Neural progenitor cell (in vitro differentiated cells): ENCODE results near the gene FAM210B. TPM values are rescaled to one million over a fixed set of nuclear protein-coding genes. Genes with fewer than 3 reads are reported as not detected.
A peak's percentile ranks its signal among the peaks of the same experiment; 100 is the strongest.

Source experiments
- DNase-seq: peaks from one replicate; pipeline ENCODE4 v3.0.0-alpha.2; 2016; ENCODE audit warnings: low spot score
- H2AFZ ChIP-seq: fragments of 200-600 bp; sonication (generic); replicated peaks from 2 replicates; pipeline ENCODE4 v1.6.1; 2016; ENCODE audit warnings: antibody characterized with exemption
- H3F3A ChIP-seq: fragments of 200-600 bp; sonication (generic); 2 replicates; pipeline ENCODE4 v1.6.1; 2016; ENCODE audit warnings: antibody characterized with exemption, low read depth
- H3K27ac ChIP-seq: fragments of 200-600 bp; sonication (generic); 2 replicates; pipeline ENCODE4 v1.5.1; 2016; ENCODE audit warnings: mild to moderate bottlenecking
- H3K27me3 ChIP-seq: fragments of 200-600 bp; sonication (generic); 2 replicates; pipeline ENCODE4 v1.6.1; 2016; ENCODE audit warnings: mild to moderate bottlenecking, moderate library complexity
- H3K36me3 ChIP-seq: fragments of 200-600 bp; sonication (generic); 2 replicates; pipeline ENCODE4 v1.5.1; 2016
- H3K4me1 ChIP-seq: fragments of 200-600 bp; sonication (generic); 2 replicates; pipeline ENCODE4 v1.6.1; 2016; ENCODE audit warnings: mixed run types
- H3K4me2 ChIP-seq: fragments of 200-600 bp; sonication (generic); 2 replicates; pipeline ENCODE4 v1.6.1; 2016
- H3K4me3 ChIP-seq: fragments of 200-600 bp; sonication (generic); 2 replicates; pipeline ENCODE4 v1.5.1; 2016
- H3K79me2 ChIP-seq: fragments of 200-600 bp; sonication (generic); 2 replicates; pipeline ENCODE4 v1.6.1; 2016; ENCODE audit warnings: low read depth
- H3K9ac ChIP-seq: fragments of 200-600 bp; sonication (generic); 2 replicates; pipeline ENCODE4 v1.6.1; 2016
- H3K9me3 ChIP-seq: fragments of 200-600 bp; sonication (generic); 2 replicates; pipeline ENCODE4 v1.5.1; 2016; ENCODE audit warnings: low read depth
- H4K20me1 ChIP-seq: fragments of 200-600 bp; sonication (generic); 2 replicates; pipeline ENCODE4 v1.6.1; 2016; ENCODE audit warnings: low read depth
- H3K27ac Mint-ChIP-seq: 3 replicates; pipeline ENCODE4 v1.8.0; 2021; ENCODE audit warnings: mixed read lengths
- H3K27me3 Mint-ChIP-seq: 2 replicates; pipeline ENCODE4 v1.8.0; 2022; ENCODE audit warnings: low read depth, mild to moderate bottlenecking, inconsistent platforms, moderate library complexity, mixed read lengths; ENCODE audit not compliant: insufficient read depth
- H3K36me3 Mint-ChIP-seq: 3 replicates; pipeline ENCODE4 v1.8.0; 2021; ENCODE audit warnings: mixed read lengths
- H3K4me1 Mint-ChIP-seq: 3 replicates; pipeline ENCODE4 v1.8.0; 2021; ENCODE audit warnings: mixed read lengths
- H3K4me3 Mint-ChIP-seq: 3 replicates; pipeline ENCODE4 v1.8.0; 2021; ENCODE audit warnings: mild to moderate bottlenecking, moderate library complexity, mixed read lengths
- H3K9me3 Mint-ChIP-seq: 3 replicates; pipeline ENCODE4 v1.8.0; 2020; ENCODE audit warnings: mixed read lengths
- CTCF ChIP-seq: fragments of 200-600 bp; sonication (generic); IDR thresholded peaks from 2 replicates; pipeline ENCODE4 v1.5.1; 2017; ENCODE audit warnings: antibody characterized with exemption, mild to moderate bottlenecking
- EZH2 ChIP-seq: fragments of 200-600 bp; sonication (generic); IDR thresholded peaks from 2 replicates; pipeline ENCODE4 v1.6.1; 2017; ENCODE audit warnings: antibody characterized with exemption, mild to moderate bottlenecking, moderate library complexity
- EZH2phosphoT487 ChIP-seq: fragments of 200-600 bp; sonication (generic); IDR thresholded peaks from 2 replicates; pipeline ENCODE4 v1.6.1; 2017; ENCODE audit warnings: antibody characterized with exemption
- total RNA-seq: library from RNA; depleted of rRNA; stranded (reverse); fragments of >200 nt; gene quantifications from 2 replicates; pipeline ENCODE4 v1.2.3, GENCODE V29; 2015; ENCODE audit warnings: low replicate concordance

Gene FAM210B, protein sequence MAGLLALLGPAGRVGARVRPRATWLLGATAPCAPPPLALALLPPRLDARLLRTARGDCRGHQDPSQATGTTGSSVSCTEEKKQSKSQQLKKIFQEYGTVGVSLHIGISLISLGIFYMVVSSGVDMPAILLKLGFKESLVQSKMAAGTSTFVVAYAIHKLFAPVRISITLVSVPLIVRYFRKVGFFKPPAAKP
- 19.3 and 26.7 TPM in 2 replicates for total RNA-seq

DNA sequence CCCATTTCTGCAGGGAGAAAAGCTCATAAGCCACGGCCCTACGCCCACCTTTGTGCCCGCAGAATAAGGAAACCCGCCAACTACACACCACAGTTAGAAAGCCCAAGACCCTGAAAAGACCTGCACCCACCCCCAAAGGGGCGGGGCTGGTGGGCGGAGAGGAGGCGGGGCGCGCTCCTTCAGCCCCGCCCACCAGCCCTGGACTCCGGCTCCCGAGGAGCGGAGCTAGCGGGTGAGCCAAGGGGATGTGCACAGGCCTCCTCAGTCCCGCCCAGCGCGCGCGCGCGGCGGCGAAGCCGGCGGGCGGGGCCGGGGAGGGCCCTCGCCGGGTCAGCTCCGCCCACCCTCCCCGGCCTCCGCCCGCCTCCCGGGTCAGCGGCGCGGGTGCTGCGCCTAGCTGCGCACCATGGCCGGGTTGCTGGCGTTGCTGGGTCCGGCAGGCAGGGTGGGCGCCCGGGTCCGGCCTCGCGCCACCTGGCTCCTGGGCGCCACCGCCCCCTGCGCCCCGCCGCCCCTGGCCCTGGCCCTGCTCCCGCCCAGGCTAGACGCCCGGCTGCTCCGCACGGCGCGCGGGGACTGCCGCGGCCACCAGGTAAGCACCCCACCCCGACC lies at the start of gene FAM210B:
TSS of gene FAM210B (plus strand) at position 375 of the 612 bp plus-strand sequence. CDS start at position 407, 32 bp downstream.
- peaks cover 20% of the 10 kb centered on the region for H3K4me1 ChIP-seq
- H3K79me2 ChIP-seq, result no peaks in the 10 kb centered on the region
- Mint-ChIP-seq H3K27ac (peak within 1 kb of the TSS; percentile 60), H3K27me3 (peaks cover 5% of the 10 kb centered on the region), H3K4me3 (peak within 1 kb of the TSS; percentile 92), H3K9me3 (no peaks in the 10 kb centered on the region), H3K36me3 (no peaks in the 10 kb centered on the region), H3K4me1 (peaks cover 33% of the 10 kb centered on the region)
- peak within 1 kb of the TSS; percentile 81 for H3K4me3 ChIP-seq
- H3K27me3 ChIP-seq, result peaks cover 15% of the 10 kb centered on the region
- peak within 1 kb of the TSS; percentile 71 for H2AFZ ChIP-seq
- peak; percentile 96 for DNase-seq
- TF ChIP-seq EZH2 (no peak), EZH2phosphoT487 (no peak), CTCF (no peak)
- peaks cover 17% of the 10 kb centered on the region for H3F3A ChIP-seq
- no peak within 1 kb of the TSS for H3K27ac ChIP-seq
- no peaks in the 10 kb centered on the region for H3K36me3 ChIP-seq
- H3K4me2 ChIP-seq, result peak within 1 kb of the TSS; percentile 98
- peaks cover 9% of the 10 kb centered on the region for H4K20me1 ChIP-seq
- no peak within 1 kb of the TSS for H3K9ac ChIP-seq
- no peaks in the 10 kb centered on the region for H3K9me3 ChIP-seq

GRCh38 chr20:56316051-56316450 lies 42.7 kb upstream of the FAM210B start:
- H3K27me3 Mint-ChIP-seq, result peaks cover 5% of the 10 kb centered on the region
- no peak for TF ChIP-seq EZH2phosphoT487
- Histone ChIP-seq H3K79me2 (no peaks in the 10 kb centered on the region), H3K36me3 (no peaks in the 10 kb centered on the region), H3K4me2 (no peak overlapping the region), H3F3A (no peaks in the 10 kb centered on the region), H4K20me1 (no peaks in the 10 kb centered on the region), H3K27me3 (no peaks in the 10 kb centered on the region), H3K27ac (no peak overlapping the region), H3K9me3 (peaks cover 6% of the 10 kb centered on the region), H3K9ac (no peak overlapping the region), H3K4me3 (no peak overlapping the region), H2AFZ (no peak overlapping the region), H3K4me1 (no peaks in the 10 kb centered on the region)
- no peak overlapping the region for H3K27ac Mint-ChIP-seq
- DNase-seq, result no peak
- H3K4me1 Mint-ChIP-seq, result no peaks in the 10 kb centered on the region
- H3K9me3 Mint-ChIP-seq, result no peaks in the 10 kb centered on the region
- H3K4me3 Mint-ChIP-seq, result no peak overlapping the region
- no peaks in the 10 kb centered on the region for H3K36me3 Mint-ChIP-seq

DNA sequence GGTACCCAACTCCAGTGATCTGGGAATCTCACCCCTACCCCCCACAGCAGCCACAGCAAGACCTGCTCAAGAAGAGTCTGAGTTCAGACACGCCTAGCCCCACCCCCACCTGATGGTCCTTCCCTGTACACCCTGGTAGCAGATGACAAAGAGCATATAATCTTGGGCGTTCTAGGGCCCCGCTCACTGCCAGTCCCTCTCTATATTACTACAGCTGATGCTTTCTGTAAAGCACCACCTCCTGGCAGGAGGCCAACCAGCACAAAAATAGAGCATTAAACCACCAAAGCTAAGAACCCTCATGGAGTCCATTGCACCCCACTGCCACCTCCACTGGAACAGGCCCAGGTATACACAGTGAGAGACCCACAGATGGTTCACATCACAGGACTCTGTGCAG lies 42.3 kb upstream of the FAM210B start:
- H3K9me3 Mint-ChIP-seq, result no peaks in the 10 kb centered on the region
- TF ChIP-seq EZH2phosphoT487, result no peak
- no peak for TF ChIP-seq CTCF
- no peak for TF ChIP-seq EZH2

DNA sequence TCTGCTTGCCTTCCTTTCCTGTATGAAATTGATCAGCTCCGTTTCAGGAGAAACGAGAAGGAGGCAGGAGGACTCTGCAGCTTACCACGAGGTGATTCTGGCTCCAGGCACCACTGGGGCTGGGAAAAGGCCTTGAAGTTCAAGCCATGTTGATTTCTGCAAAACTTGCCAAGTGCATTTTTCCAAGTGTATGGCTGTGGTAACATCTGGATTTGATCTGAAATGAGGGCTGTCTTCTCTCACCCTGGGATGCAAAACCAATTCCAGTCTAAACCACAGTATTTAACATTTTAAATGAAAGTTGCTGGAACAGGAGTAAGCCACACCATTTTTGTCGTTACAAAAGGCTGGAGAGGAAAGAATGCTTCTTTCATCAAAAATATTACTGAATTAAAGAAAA lies 36.1 kb upstream of the FAM210B start:
- Mint-ChIP-seq H3K27me3 (peaks cover 5% of the 10 kb centered on the region), H3K4me3 (no peak overlapping the region), H3K27ac (no peak overlapping the region), H3K36me3 (no peaks in the 10 kb centered on the region), H3K4me1 (no peaks in the 10 kb centered on the region), H3K9me3 (no peaks in the 10 kb centered on the region)
- Histone ChIP-seq H4K20me1 (no peaks in the 10 kb centered on the region), H3K4me3 (no peak overlapping the region), H3K4me2 (no peak overlapping the region), H3K36me3 (no peaks in the 10 kb centered on the region), H2AFZ (no peak overlapping the region), H3K4me1 (no peaks in the 10 kb centered on the region), H3K9me3 (no peaks in the 10 kb centered on the region), H3K27me3 (no peaks in the 10 kb centered on the region), H3F3A (no peaks in the 10 kb centered on the region), H3K79me2 (no peaks in the 10 kb centered on the region), H3K27ac (no peak overlapping the region), H3K9ac (no peak overlapping the region)
- TF ChIP-seq EZH2phosphoT487 (no peak), CTCF (no peak), EZH2 (no peak)
- no peak for DNase-seq

More for the DNA sequence above, 42.3 kb upstream of the FAM210B start:
- no peak overlapping the region for H3K9ac ChIP-seq
- H3K27me3 Mint-ChIP-seq, result peaks cover 5% of the 10 kb centered on the region
- no peak overlapping the region for H2AFZ ChIP-seq
- no peaks in the 10 kb centered on the region for H3K36me3 ChIP-seq
- no peak overlapping the region for H3K27ac Mint-ChIP-seq
- no peaks in the 10 kb centered on the region for H3K27me3 ChIP-seq
- no peaks in the 10 kb centered on the region for H3K36me3 Mint-ChIP-seq
- no peak overlapping the region for H3K4me2 ChIP-seq
- peaks cover 1% of the 10 kb centered on the region for H3K9me3 ChIP-seq
- H3K4me3 ChIP-seq, result no peak overlapping the region
- H3F3A ChIP-seq, result no peaks in the 10 kb centered on the region
- H3K4me1 ChIP-seq, result no peaks in the 10 kb centered on the region
- H4K20me1 ChIP-seq, result no peaks in the 10 kb centered on the region
- no peak overlapping the region for H3K27ac ChIP-seq
- no peaks in the 10 kb centered on the region for H3K4me1 Mint-ChIP-seq
- no peak overlapping the region for H3K4me3 Mint-ChIP-seq
- no peaks in the 10 kb centered on the region for H3K79me2 ChIP-seq
- no peak for DNase-seq
